IMR-90 (cell line): ENCODE results near the gene TPGS1. TPM values are rescaled to one million over a fixed set of nuclear protein-coding genes. Genes with fewer than 3 reads are reported as not detected.

ENCODE experiments used
- ATAC-seq: fragments of 200-7000 bp; cut with Tn5 transposase; 2 replicates; pipeline ENCODE4 v1.9.1; 2020; ENCODE audit warnings: low read depth, mild to moderate bottlenecking, moderate library complexity
- BruUV-seq: library from RNA; stranded (reverse); fragments of 400-500 nt; replicated peaks from 2 replicates; lab custom pipeline; 2021; lab: Mats Ljungman, UMichigan
- CTCF ChIA-PET: fragments of 300-600 bp; formaldehyde crosslinking; extraction: SDS; loops from one replicate; lab custom pipeline; 2021; ENCODE audit warnings: antibody characterized with exemption; lab: Yijun Ruan, JAX
- POLR2A ChIA-PET: fragments of 300-600 bp; sonication (Branson Sonifier 250); formaldehyde crosslinking; loops from one replicate; lab custom pipeline; 2022; ENCODE audit warnings: antibody characterized with exemption; ENCODE audit not compliant: unreplicated experiment; lab: Charles Lee
- DNase-seq: peaks from one replicate; pipeline ENCODE4 v3.0.0; 2013
- H2AFZ ChIP-seq: replicated peaks from 2 replicates; pipeline ENCODE3; 2013; ENCODE audit warnings: low read length, mild to moderate bottlenecking; ENCODE audit not compliant: poor library complexity
- H2AK5ac ChIP-seq: 2 replicates; pipeline ENCODE4 v1.6.1; 2013; ENCODE audit warnings: low read depth, low read length, inconsistent platforms
- H2AK9ac ChIP-seq: replicated peaks from 2 replicates; pipeline ENCODE3; 2013; ENCODE audit warnings: mild to moderate bottlenecking, low read depth, low read length, moderate library complexity; ENCODE audit not compliant: poor library complexity
- H2BK120ac ChIP-seq: 2 replicates; pipeline ENCODE4 v1.6.1; 2013; ENCODE audit warnings: low read depth, low read length, inconsistent platforms
- H2BK15ac ChIP-seq: 3 replicates; pipeline ENCODE4 v1.6.1; 2013; ENCODE audit warnings: low read depth, low read length, inconsistent platforms
- H2BK20ac ChIP-seq: 2 replicates; pipeline ENCODE4 v1.6.1; 2013; ENCODE audit warnings: low read depth, mild to moderate bottlenecking, inconsistent platforms, low read length, moderate library complexity
- H2BK5ac ChIP-seq: 2 replicates; pipeline ENCODE4 v1.6.1; 2013; ENCODE audit warnings: mild to moderate bottlenecking, low read depth, low read length, inconsistent platforms; ENCODE audit not compliant: poor library complexity, severe bottlenecking
- H3K14ac ChIP-seq: replicated peaks from 2 replicates; pipeline ENCODE4 v1.6.1; 2013; ENCODE audit warnings: low read depth, low read length, inconsistent platforms
- H3K18ac ChIP-seq: 2 replicates; pipeline ENCODE4 v1.6.1; 2013; ENCODE audit warnings: low read depth, low read length, control low read depth
- H3K23ac ChIP-seq: 2 replicates; pipeline ENCODE4 v1.6.1; 2013; ENCODE audit warnings: low read depth, low read length, inconsistent platforms
- H3K27ac ChIP-seq: 2 replicates; pipeline ENCODE4 v1.5.1; 2013; ENCODE audit warnings: mild to moderate bottlenecking, control low read depth, low read length; ENCODE audit not compliant: insufficient read depth
- H3K27me3 ChIP-seq: 2 replicates; pipeline ENCODE4 v1.6.1; 2013; ENCODE audit warnings: low read length; ENCODE audit not compliant: control insufficient read depth, insufficient read depth
- H3K36me3 ChIP-seq: 2 replicates; pipeline ENCODE4 v1.6.1; 2013; ENCODE audit warnings: low read length, mixed read lengths; ENCODE audit not compliant: control insufficient read depth, insufficient read depth
- H3K4ac ChIP-seq: 2 replicates; pipeline ENCODE4 v1.6.1; 2013; ENCODE audit warnings: low read depth, low read length, inconsistent platforms
- H3K4me1 ChIP-seq: 2 replicates; pipeline ENCODE4 v1.6.1; 2013; ENCODE audit warnings: low read length, mixed read lengths; ENCODE audit not compliant: control insufficient read depth, insufficient read depth
- H3K4me2 ChIP-seq: 2 replicates; pipeline ENCODE4 v1.6.1; 2013; ENCODE audit warnings: low read depth, mild to moderate bottlenecking, control low read depth, low read length, moderate library complexity
- H3K4me3 ChIP-seq: 2 replicates; pipeline ENCODE4 v1.5.1; 2013; ENCODE audit warnings: low read depth, mild to moderate bottlenecking, control low read depth, low read length, moderate library complexity; ENCODE audit not compliant: insufficient read depth
- H3K56ac ChIP-seq: 2 replicates; pipeline ENCODE4 v1.6.1; 2013; ENCODE audit warnings: low read length, inconsistent platforms; ENCODE audit not compliant: insufficient read depth; ENCODE audit errors: extremely low read depth
- H3K79me1 ChIP-seq, 2 experiments: 2 replicates each; pipeline ENCODE4 v1.6.1; 2013; ENCODE audit warnings: low read length in 2 of 2, inconsistent platforms in 1 of 2, low read depth in 1 of 2
- H3K9ac ChIP-seq: 2 replicates; pipeline ENCODE4 v1.6.1; 2013; ENCODE audit warnings: low read depth, low read length, control low read depth
- H3K9me1 ChIP-seq: 2 replicates; pipeline ENCODE4 v1.6.1; 2013; ENCODE audit warnings: low read length, inconsistent platforms; ENCODE audit not compliant: insufficient read depth
- H3K9me3 ChIP-seq: 2 replicates; pipeline ENCODE4 v1.6.1; 2013; ENCODE audit warnings: low read length; ENCODE audit not compliant: control insufficient read depth, insufficient read depth
- H4K20me1 ChIP-seq: 2 replicates; pipeline ENCODE4 v1.6.1; 2013; ENCODE audit warnings: low read length, inconsistent platforms; ENCODE audit not compliant: insufficient read depth
- H4K5ac ChIP-seq: 2 replicates; pipeline ENCODE4 v1.6.1; 2013; ENCODE audit warnings: mild to moderate bottlenecking, low read depth, low read length, control low read depth
- H4K8ac ChIP-seq, 2 experiments: 2 replicates each; pipeline ENCODE4 v1.6.1; 2013; ENCODE audit warnings: low read depth in 2 of 2, low read length in 2 of 2, control low read depth in 1 of 2, inconsistent platforms in 1 of 2
- H4K91ac ChIP-seq: 2 replicates; pipeline ENCODE4 v1.6.1; 2013; ENCODE audit warnings: low read depth, low read length, inconsistent platforms; ENCODE audit not compliant: insufficient read depth
- BHLHE40 ChIP-seq: fragments of 150-350 bp; IDR thresholded peaks from 2 replicates; pipeline ENCODE4 v1.6.1; 2016; ENCODE audit warnings: mild to moderate bottlenecking, low read depth, low read length
- CEBPB ChIP-seq: IDR thresholded peaks from 2 replicates; pipeline ENCODE4 v1.6.1; 2012; ENCODE audit warnings: low read depth, low read length, improper control_type of control experiment
- CHD1 ChIP-seq: IDR thresholded peaks from 2 replicates; pipeline ENCODE4 v1.6.1; 2012; ENCODE audit warnings: low read depth, low read length, improper control_type of control experiment
- CTCF ChIP-seq: conservative IDR thresholded peaks from 2 replicates; pipeline ENCODE4 v1.5.1; 2012; ENCODE audit warnings: mild to moderate bottlenecking, low read depth, low read length, improper control_type of control experiment
- ELK1 ChIP-seq: fragments of 150-350 bp; IDR thresholded peaks from 2 replicates; pipeline ENCODE4 v1.6.1; 2016; ENCODE audit warnings: low read depth, mild to moderate bottlenecking, low read length, moderate library complexity, borderline replicate concordance
- FOS ChIP-seq: fragments of 150-350 bp; IDR thresholded peaks from 2 replicates; pipeline ENCODE4 v1.6.1; 2016; ENCODE audit warnings: low read depth, low read length
- MAFK ChIP-seq: IDR thresholded peaks from 2 replicates; pipeline ENCODE4 v1.6.1; 2012; ENCODE audit warnings: low read depth, low read length, improper control_type of control experiment
- MAZ ChIP-seq: IDR thresholded peaks from 2 replicates; pipeline ENCODE4 v1.6.1; 2012; ENCODE audit warnings: low read depth, mild to moderate bottlenecking, low read length, improper control_type of control experiment, moderate library complexity, borderline replicate concordance
- MXI1 ChIP-seq: IDR thresholded peaks from 2 replicates; pipeline ENCODE4 v1.6.1; 2012; ENCODE audit warnings: low read depth, mild to moderate bottlenecking, low read length, moderate library complexity, borderline replicate concordance
- NFE2L2 ChIP-seq: fragments of 150-350 bp; IDR thresholded peaks from 2 replicates; pipeline ENCODE4 v1.6.1; 2016; ENCODE audit warnings: low read depth, mild to moderate bottlenecking, low read length
- POLR2A ChIP-seq: IDR thresholded peaks from 2 replicates; pipeline ENCODE4 v1.6.1; 2012; ENCODE audit warnings: mild to moderate bottlenecking, low read depth, low read length
- RAD21 ChIP-seq: IDR thresholded peaks from 2 replicates; pipeline ENCODE4 v1.6.1; 2012; ENCODE audit warnings: low read length, improper control_type of control experiment
- RCOR1 ChIP-seq: IDR thresholded peaks from 2 replicates; pipeline ENCODE4 v1.6.1; 2012; ENCODE audit warnings: mild to moderate bottlenecking, low read length, improper control_type of control experiment; ENCODE audit not compliant: insufficient replicate concordance
- RFX5 ChIP-seq: IDR thresholded peaks from 2 replicates; pipeline ENCODE4 v1.8.0; 2012; ENCODE audit warnings: low read depth, mild to moderate bottlenecking, low read length, moderate library complexity
- SMC3 ChIP-seq: fragments of 150-350 bp; IDR thresholded peaks from 2 replicates; pipeline ENCODE4 v1.6.1; 2016; ENCODE audit warnings: low read depth, mild to moderate bottlenecking, antibody characterized with exemption, low read length, moderate library complexity
- USF2 ChIP-seq: fragments of 150-350 bp; IDR thresholded peaks from 2 replicates; pipeline ENCODE4 v1.6.1; 2017; ENCODE audit warnings: mild to moderate bottlenecking, antibody characterized with exemption, low read length, low read depth
- WGBS, 2 experiments: methylation state at CpG; one replicate each; pipeline versions ENCODE4 v1.1.5 to v1.1.7; 2013; ENCODE audit warnings: missing lambda C conversion rate in 2 of 2; ENCODE audit not compliant: insufficient read length in 1 of 2; ENCODE audit errors: extremely low coverage in 2 of 2; 5-methylcytosine and 5-hydroxymethylcytosine counted together
- dilution Hi-C: fragments of 300-500 bp; cut with HindIII; formaldehyde crosslinking; loops from one replicate; pipeline ENCODE4 v1.14.3; 2018; ENCODE audit warnings: low sequenced_read_pairs; ENCODE audit not compliant: unreplicated experiment
- in situ Hi-C: fragments of 300-500 bp; cut with MboI; formaldehyde crosslinking; loops from 3 replicates; pipeline ENCODE4 v1.14.3; 2019; ENCODE audit warnings: low sequenced_read_pairs, inconsistent platforms, mixed read lengths
- intact Hi-C: fragments of 100-400 bp; cut with micrococcal nuclease; formaldehyde crosslinking; loops from 2 replicates; pipeline ENCODE4 v1.10.0; 2022
- polyA plus RNA-seq, 3 experiments: library from polyadenylated mRNA; depleted of rRNA; stranded (reverse); fragments of >200 nt; gene quantifications; 2 replicates each; pipeline ENCODE4 v1.2.3, GENCODE V29; 2012; ENCODE audit warnings: low replicate concordance in 1 of 3
- total RNA-seq: library from RNA; depleted of rRNA; stranded (reverse); fragments of >200 nt; gene quantifications from 2 replicates; pipeline ENCODE4 v1.2.3, GENCODE V29; 2012

TPGS1 gene
- total and polyA plus RNA-seq, 2 of the 4 experiments (the other 2 are of a cell fraction): 2.7 to 6.3 TPM

GRCh38 chr19:536881-537404, 29.6 kb downstream of the TPGS1 start:
- no peak overlapping the region for H3K23ac ChIP-seq
- H3K27me3 ChIP-seq: no peaks in the 10 kb centered on the region
- no peak overlapping the region for H3K18ac ChIP-seq
- H4K5ac ChIP-seq: no peak overlapping the region
- H4K91ac ChIP-seq: no peak overlapping the region
- no peak overlapping the region for H2BK120ac ChIP-seq
- no peak overlapping the region for H2AK9ac ChIP-seq
- no peak overlapping the region for H3K4me2 ChIP-seq
- ATAC-seq: no peak
- no peak overlapping the region for H2BK5ac ChIP-seq
- WGBS, 2 experiments: 97% methylated on average over 11 of the region's 26 CpGs; no CpG with 5 or more reads in 1 of the 2 experiments
- peaks cover 52% of the 10 kb centered on the region for H4K20me1 ChIP-seq
- no peak overlapping the region for H4K8ac ChIP-seq
- intact Hi-C loops: no loop called here
- H3K9me1 ChIP-seq: no peaks in the 10 kb centered on the region
- BruUV-seq: no TSS peak
- TF ChIP-seq RCOR1: no peak
- TF ChIP-seq USF2: no peak
- no peak for TF ChIP-seq FOS
- no peak for TF ChIP-seq RFX5
- TF ChIP-seq NFE2L2: no peak
- no peak for TF ChIP-seq CTCF
- no peak for TF ChIP-seq MXI1
- TF ChIP-seq CEBPB: no peak
- TF ChIP-seq CHD1: no peak
- no peak for TF ChIP-seq POLR2A
- TF ChIP-seq MAFK: no peak
- no peak for TF ChIP-seq BHLHE40
- TF ChIP-seq ELK1: no peak
- no peak for TF ChIP-seq RAD21
- TF ChIP-seq MAZ: no peak
- no peak for TF ChIP-seq SMC3
- CTCF ChIA-PET: no interaction called here
- H3K14ac ChIP-seq: no peak overlapping the region
- H3K9me3 ChIP-seq: no peaks in the 10 kb centered on the region
- DNase-seq: no peak
- no peak overlapping the region for H3K9ac ChIP-seq
- no peak overlapping the region for H2BK20ac ChIP-seq
- H2AFZ ChIP-seq: no peak overlapping the region
- peaks cover 46% of the 10 kb centered on the region for H3K36me3 ChIP-seq
- H3K79me1 ChIP-seq: peaks cover 11 to 50% of the 10 kb centered on the region in 2 experiments
- dilution Hi-C loops: no loop called here
- POLR2A ChIA-PET: no interaction called here
- in situ Hi-C loops: no loop called here
- H3K56ac ChIP-seq: no peak overlapping the region
- H2BK15ac ChIP-seq: no peak overlapping the region
- H3K4me3 ChIP-seq: no peak overlapping the region
- H3K27ac ChIP-seq: no peak overlapping the region
- peaks cover 8% of the 10 kb centered on the region for H3K4me1 ChIP-seq
- H3K4ac ChIP-seq: no peak overlapping the region
- no peak overlapping the region for H2AK5ac ChIP-seq
